Right kidney (tissue), 9 donors: ENCODE results near the gene OBSL1.

ENCODE experiments used
- DNase-seq: peaks from one replicate; pipeline ENCODE4 v3.0.0-alpha.2; 2016
- long read RNA-seq, 8 donors: transcript quantifications; one replicate each; lab custom pipeline, GENCODE V29; 2026

Gene OBSL1
- long read RNA-seq, donor 1, full-length matches to known transcripts, result 26 of 51 reads
- long read RNA-seq, donor 1, partial matches to known transcripts, result 25 of 51 reads
- long read RNA-seq, donor 1, other reads (novel, unspliced or antisense), result 0 of 51 reads
- long read RNA-seq, donor 2, full-length matches to known transcripts, result 10 of 16 reads
- long read RNA-seq, donor 2, partial matches to known transcripts, result 6 of 16 reads
- long read RNA-seq, donor 2, other reads (novel, unspliced or antisense), result 0 of 16 reads
- long read RNA-seq, donor 3, partial matches to known transcripts, result 12 of 25 reads
- long read RNA-seq, donor 3, other reads (novel, unspliced or antisense), result 0 of 25 reads
- long read RNA-seq, donor 4, full-length matches to known transcripts, result 15 of 69 reads
- long read RNA-seq, donor 4, partial matches to known transcripts, result 54 of 69 reads
- long read RNA-seq, donor 4, other reads (novel, unspliced or antisense), result 0 of 69 reads
- long read RNA-seq, donor 5, full-length matches to known transcripts, result 25 of 69 reads
- long read RNA-seq, donor 5, partial matches to known transcripts, result 44 of 69 reads
- long read RNA-seq, donor 5, other reads (novel, unspliced or antisense), result 0 of 69 reads
- long read RNA-seq, donor 6, transcript OBSL1-202 (9 exons, 3,297 nt), result major isoform, 10 of 28 reads
- long read RNA-seq, donor 6, partial matches to known transcripts, result 15 of 28 reads
- long read RNA-seq, donor 6, other reads (novel, unspliced or antisense), result 0 of 28 reads
- long read RNA-seq, donor 7, transcript OBSL1-210 (2 exons, 625 nt), result minor isoform, 8 of 82 reads
- long read RNA-seq, donor 7, transcript OBSL1-202 (9 exons, 3,297 nt), result major isoform, 13 of 82 reads
- long read RNA-seq, donor 7, partial matches to known transcripts, result 54 of 82 reads
- long read RNA-seq, donor 7, other reads (novel, unspliced or antisense), result 0 of 82 reads
- long read RNA-seq, donor 8, full-length matches to known transcripts, result 17 of 42 reads
- long read RNA-seq, donor 8, partial matches to known transcripts, result 25 of 42 reads
- long read RNA-seq, donor 8, other reads (novel, unspliced or antisense), result 0 of 42 reads

DNA sequence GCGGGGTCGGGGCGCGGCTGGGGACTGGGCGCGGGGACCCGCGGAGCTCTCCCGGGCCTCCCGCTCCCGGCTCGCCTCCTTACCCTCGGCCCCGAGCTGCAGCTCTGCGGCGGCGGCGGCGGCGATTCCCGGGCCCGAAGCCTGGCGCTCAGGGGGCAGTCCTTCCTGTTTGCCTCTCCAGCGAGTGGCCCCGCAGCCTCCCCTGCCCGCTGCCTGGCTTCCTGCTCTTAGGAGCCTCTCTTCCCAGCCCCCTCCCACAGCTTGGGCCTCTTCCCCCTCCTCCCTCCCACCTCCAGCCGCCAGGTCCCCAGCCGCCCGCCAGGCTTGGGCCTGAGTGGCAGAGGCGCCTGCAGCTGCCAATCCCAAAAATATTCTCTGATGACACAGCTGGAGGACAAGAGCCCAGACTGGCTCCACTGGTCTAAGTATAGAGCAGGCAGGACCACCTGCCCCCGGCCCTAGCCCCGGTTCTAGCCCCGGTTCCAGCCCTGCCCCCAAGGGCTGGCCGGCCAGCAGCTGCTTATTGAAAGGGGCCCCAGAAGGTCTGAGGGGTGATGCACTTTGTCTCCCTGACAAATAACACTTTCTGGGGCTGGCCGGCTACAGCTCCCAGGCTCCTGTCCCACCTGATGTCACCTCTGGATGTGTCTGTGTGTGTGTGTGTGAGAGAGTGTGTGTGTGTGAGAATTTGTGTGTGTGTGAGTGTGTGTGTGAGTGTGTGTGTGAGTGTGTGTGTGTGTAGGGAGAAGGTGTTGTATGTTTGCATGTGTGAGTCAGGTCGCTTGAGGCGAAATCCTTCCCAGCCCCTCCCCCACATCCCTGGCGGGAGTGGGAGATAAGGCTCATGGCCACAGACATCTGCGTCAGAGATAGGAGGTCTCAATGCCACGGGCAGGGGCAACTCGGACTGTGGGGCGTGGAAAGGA, at the start of gene OBSL1:
Gene OBSL1 (minus strand): TSS at position 229 of the 926 bp plus-strand sequence. CDS start 307 bp downstream, outside the sequence.
- peak; percentile 77 for DNase-seq

DNA sequence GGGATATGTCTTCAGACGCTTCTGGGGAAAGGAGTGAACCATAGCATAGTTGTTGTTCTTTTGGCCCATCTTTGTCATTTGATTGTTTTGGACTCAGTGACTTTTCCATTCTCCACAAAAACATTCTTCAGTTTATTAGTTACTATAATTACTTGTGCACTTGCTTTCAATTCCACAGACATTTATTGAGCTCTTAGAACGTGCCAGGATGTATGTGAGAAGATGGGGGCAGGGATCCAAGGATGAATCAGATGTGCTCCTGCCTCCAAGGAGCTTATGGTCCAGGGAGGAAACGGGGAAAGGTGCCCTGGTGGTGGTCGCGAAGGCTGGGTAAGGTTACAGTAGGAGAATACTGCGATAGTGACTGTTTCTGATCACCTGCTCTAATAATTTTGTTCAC, 49.2 kb upstream of the OBSL1 start:
- no peak for DNase-seq

DNA sequence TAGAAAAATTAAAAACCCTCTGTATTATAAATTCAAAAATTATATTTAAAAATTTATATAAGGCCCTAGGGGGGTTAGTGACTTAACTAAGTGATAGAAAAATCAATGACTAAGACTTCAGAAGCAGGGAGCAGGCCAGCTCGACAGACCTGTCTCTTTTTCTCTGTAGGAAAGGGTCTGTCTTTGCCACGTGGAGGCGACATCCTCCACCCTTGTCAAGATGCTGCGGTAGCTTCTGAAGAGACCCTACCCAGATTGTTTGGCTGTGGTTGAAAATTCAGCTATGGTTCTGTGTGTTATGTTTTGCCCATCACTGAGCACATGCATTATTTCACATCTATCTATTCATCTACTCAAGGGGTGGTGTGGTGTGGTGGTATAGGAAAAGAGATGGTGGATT, 47.9 kb upstream of the OBSL1 start:
- no peak for DNase-seq

DNA sequence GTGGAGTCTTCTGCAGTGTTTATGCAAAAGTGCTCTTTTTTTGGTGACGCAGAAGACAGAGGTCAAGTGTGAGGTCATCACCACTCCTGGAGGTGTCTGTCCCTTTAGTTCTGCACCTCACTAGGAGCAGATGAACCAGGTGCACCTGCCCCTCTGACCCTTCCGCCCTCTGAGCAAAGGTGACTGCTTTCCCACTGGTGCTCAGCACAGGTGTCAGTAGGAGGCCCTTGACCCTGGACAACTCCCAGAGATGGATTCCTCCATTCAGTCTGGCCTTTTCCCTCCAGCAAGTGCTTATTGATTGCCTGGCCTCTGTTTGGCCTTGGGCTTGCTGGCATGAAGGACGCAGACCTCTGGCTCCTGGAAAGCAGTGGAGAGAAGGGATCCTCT, 47.4 kb upstream of the OBSL1 start:
- no peak for DNase-seq

DNA sequence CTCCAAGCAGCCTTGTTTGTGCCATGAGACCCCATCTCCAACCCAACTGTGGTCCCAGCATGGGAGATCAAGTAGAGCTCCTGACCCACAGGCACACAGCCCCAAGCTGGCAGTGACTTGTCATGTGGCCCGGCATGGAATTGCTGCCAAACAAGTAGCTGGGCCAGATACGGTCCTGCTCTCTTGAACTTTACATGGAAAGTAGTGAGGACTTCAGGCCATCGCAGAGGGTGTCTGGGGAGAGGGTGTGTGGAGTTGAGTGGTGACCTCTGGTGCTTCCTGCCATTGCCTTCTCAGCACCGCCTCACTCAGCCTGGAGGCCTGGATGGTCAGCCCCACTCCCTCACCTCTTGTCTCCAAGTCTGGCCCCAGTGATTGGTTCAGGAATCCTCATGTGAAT, 45.2 kb upstream of the OBSL1 start:
- DNase-seq, result no peak

DNA sequence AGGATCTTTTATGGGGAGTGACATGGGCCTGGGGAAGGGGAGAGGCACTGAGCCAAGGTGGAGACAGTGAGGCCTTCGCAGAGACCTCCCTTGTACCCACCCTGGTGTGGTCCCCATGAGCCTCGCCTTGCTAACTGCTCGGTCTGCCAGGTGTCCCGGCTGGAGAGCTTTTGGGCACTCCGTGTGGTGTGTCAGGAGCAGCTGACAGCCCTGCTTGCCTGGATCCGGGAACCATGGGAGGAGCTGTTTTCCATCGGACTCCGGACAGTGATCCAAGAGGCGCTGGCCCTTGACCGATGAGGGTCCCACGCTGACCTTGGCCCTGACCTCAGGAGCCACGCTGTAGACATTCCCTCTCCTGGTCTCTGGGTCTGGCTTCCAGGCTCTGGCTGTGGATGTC, 44.6 kb upstream of the OBSL1 start:
- no peak for DNase-seq

DNA sequence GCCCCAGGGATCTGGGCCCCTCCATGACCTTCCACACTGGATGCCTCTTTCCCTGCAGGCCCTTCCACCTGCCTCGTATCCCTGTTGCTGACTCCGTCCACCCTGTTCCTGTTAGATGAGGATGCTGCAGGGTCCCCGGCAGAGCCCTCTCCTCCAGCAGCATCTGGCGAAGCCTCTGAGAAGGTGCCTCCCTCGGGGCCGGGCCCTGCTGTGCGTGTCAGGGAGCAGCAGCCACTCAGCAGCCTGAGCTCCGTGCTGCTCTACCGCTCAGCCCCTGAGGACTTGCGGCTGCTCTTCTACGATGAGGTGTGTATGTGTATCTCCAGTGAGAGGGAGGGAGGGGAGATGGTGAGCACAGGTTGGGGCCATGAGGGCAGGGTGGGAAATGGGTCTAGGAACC, 43.7 kb upstream of the OBSL1 start:
- DNase-seq, result no peak

DNA sequence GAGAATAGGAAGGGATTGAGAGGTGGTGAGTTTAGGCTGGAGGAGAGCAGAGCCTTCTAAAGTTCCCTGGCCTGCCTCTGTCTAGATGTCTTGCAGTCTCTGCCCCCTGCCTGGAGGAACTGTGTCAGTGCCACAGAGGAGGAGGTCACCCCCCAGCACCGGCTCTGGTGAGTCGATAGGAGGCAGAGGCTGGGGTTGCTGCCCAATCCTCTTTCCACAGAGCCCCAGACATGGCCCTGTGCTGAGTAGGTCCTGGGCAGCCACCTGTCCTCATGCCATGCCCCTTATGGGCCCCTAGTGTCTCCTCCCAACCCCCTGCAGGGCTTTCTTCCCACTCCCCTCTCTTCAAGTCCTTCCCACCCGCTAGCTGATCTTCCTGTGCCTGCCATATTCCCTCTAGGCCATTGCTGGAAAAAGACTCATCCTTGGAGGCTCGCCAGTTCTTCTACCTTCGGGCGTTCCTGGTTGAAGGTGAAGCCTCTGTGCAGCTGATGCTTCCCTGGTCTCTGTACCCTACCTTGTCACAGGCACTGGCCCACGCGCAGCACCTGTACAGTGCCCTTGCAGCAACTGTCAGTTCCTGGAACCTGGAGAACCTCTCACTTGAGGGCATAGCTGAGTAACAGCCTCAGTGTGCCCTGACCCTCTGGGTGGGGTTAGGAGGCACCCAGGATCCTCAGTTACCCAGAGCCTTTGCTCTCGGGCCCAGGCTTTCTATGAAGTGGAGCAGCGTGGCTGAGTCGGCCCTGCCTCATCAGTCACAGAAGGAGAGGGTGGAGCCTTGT, 42.9 kb upstream of the OBSL1 start:
- DNase-seq, result no peak

DNA sequence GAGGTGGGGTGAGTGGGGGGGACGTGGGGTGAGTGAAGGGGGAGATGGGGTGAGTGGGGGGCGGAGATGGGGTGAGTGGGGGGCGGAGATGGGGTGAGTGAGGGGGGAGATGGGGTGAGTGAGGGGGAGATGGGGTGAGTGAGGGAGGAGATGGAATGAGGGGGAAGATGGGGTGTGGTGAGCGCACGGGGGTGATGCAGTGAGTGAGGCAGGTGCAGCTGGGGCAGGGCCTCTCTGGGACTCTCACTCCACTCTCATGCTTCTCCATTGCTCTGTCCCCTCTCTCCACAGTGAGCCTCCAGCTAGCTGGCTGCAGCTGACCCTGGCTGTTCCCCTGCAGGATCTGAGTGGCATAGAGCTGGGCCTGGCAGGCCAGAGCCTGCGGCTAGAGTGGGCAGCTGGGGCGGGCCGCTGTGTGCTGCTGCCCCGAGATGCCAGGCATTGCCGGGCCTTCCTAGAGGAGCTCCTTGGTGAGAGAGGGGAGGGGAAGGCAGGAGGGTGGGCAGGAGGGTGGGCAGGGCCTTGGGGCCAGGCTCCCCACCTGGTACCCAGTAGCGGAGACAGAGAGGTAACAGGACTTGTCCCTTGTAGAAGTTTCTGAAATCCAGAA, 42.2 kb upstream of the OBSL1 start:
- DNase-seq, result no peak

DNA sequence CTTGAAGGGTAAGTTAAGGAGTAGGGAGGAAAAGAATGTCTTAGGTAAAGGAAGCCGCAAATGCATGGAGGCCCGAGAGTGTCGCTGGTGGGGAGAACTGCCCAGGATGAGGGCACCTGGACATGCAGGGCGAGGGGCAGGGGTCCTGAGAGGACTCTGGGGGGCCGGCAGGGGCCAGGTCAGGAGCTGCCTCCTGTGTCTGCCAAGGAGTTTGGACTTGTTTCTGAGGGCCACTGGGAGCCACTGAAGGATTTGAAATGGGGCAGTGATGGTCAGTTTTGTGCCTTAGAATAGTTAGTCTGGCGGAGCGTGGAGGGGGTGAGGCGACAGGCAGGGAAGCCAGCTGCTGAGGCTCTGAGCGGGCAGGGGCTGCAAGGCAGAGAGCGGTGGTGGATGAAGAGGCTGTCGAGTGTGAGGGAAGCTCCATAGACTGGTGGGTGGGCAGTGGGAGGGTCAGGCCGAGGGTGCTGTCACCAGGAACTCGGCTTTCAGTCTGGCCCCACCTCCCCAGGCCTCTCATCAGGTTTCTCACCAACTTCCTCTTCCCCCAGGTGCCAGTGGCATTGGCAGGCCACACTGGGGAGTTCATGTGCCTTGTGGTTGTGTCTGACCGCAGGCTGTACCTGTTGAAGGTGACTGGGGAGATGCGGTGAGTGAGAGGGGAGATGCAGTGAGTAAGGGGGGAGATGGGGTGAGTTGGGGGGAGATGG, 41.4 kb upstream of the OBSL1 start:
- DNase-seq, result no peak

DNA sequence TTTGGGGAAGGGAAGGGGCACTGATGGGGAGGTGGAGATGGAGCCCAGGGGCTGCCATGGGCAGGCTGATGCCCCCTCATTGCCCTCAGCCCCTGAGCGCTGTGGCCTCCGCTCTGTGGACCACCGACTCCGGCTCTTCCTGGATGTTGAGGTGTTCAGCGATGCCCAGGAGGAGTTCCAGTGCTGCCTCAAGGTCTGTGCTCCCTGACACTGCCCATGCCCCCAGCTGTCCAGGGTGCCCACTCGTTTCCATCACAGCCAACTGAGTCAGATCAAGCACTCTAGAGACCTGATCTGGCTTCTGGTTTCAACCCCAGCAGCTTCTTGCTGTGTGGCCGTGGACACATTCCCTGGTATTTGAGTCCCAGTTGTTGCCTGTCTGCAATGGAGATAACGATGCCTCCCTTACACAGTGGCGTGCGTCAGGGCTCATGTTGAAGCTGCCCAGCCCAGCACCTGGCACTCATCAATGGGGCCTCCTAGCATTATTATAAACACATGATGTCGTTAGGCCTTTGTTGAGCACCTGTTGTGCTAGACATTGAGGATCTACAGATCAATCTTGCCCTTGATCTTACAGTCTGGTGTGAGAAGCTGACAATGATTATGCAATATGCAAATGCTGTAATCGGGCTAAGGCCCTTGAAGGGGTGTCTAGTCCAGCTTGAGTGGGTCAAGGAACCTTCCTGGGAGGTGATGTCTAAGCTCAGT, 40.7 kb upstream of the OBSL1 start:
- no peak for DNase-seq

DNA sequence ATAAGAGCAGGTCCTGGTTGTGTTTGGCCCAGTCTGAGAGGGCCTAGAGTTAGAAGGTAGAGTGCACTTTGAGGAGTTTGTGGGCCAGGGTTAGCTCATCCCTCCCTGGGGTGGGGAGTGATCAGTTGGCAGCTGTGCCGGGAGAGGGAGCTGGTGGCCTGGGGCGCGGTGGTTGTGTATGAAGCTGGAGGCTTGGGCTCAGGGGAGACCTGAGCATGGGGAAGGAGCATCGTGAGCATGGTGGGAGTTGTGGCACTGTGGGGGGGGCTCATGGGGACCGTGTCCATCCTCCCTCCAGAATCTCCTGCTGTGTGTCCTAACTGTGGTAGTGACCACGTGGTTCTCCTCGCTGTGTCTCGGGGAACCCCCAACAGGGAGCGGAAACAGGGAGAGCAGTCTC, 40.0 kb upstream of the OBSL1 start:
- no peak for DNase-seq

DNA sequence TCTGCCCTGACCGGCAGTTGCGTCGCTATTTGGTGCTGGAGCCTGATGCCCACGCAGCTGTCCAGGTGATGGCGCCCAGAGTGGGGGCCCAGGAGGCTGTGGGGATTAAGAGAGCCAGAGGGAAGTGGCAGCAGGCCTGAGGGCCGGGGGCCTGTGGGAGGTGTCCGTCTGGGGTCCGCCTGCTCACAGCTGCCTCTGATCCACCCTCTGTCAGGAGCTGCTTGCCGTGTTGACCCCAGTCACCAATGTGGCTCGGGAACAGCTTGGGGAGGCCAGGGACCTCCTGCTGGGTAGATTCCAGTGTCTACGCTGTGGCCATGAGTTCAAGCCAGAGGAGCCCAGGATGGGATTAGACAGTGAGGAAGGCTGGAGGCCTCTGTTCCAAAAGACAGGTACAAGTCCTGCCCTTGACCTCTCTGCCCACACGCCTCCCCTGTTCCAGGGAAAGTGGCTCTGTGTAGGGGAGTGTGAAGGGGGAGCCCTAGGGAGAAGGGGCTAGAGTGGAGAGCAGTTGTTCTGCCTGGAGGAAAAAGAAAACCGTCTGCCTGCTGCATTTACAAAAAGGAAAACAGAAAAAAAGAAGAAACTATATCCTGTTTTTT, 37.9 kb upstream of the OBSL1 start:
- no peak for DNase-seq

DNA sequence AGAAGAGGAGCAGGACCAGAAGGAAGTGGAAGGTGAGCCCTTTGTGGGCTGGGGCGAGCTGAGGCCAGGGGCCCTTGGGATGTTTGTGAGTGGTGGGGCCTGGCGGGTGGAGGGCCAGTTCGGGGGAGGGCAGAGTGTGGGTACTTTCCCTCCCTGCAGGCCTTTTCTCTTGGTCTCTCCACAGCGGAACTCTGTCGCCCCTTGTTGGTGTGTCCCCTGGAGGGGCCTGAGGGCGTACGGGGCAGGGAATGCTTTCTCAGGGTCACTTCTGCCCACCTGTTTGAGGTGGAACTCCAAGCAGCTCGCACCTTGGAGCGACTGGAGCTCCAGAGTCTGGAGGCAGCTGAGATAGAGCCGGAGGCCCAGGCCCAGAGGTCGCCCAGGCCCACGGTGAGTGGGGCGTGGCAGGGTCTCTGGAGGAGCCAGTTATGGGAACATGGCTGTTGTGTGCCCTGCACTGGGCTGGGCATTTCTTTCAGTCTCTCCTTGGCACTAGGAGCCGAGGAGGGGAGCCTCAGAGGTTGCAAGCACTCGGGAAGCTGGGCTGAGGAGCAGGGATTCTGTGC, 37.1 kb upstream of the OBSL1 start:
- DNase-seq, result no peak

DNA sequence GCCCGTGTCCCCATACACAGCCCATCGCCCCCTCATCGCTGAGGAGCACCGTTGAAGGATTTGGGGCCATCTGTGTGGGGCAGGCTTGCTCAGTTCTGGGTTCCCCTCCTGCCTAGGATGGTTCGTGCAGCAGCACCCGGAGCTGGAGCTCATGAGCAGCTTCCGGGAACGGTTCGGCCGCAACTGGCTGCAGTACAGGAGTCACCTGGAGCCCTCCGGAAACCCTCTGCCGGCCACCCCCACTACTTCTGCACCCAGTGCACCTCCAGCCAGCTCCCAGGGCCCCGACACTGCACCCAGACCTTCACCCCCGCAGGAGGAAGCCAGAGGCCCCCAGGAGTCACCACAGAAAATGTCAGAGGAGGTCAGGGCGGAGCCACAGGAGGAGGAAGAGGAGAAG, 36.6 kb upstream of the OBSL1 start:
- no peak for DNase-seq

DNA sequence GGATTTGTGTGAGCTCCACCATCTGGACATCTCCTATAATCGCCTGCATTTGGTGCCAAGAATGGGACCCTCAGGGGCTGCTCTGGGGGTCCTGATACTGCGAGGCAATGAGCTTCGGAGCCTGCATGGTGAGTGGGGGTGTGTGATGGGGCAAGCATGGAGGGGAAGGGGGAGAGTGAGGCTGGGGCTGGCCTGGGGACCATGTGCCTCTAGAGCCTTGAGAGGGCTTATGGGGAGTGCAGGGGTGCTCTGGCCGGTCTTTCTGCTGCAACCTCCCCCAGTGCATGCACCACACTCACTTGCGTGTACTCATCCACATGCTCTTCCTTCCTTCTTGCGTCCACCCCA, 34.2 kb upstream of the OBSL1 start:
- no peak for DNase-seq

DNA sequence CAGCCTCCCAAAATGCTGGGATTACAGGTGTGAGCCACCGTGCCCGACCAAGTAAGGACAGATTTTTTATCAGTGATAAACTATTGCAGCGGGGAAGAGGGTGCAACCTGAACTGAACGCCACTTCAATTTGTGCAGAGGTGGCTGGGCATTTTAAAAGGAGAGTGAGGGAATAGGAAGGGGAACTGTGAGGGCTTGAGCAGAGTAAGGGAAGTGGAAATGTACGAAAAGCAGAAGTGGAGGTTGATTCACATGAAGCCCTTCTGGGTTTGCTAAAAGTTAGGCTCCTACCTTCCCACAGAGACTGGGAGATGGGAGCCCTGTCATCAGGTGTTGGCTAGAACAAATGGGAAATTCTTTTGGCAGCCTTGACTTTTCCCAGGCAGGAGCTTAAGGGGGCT, 32.4 kb upstream of the OBSL1 start:
- DNase-seq, result no peak

DNA sequence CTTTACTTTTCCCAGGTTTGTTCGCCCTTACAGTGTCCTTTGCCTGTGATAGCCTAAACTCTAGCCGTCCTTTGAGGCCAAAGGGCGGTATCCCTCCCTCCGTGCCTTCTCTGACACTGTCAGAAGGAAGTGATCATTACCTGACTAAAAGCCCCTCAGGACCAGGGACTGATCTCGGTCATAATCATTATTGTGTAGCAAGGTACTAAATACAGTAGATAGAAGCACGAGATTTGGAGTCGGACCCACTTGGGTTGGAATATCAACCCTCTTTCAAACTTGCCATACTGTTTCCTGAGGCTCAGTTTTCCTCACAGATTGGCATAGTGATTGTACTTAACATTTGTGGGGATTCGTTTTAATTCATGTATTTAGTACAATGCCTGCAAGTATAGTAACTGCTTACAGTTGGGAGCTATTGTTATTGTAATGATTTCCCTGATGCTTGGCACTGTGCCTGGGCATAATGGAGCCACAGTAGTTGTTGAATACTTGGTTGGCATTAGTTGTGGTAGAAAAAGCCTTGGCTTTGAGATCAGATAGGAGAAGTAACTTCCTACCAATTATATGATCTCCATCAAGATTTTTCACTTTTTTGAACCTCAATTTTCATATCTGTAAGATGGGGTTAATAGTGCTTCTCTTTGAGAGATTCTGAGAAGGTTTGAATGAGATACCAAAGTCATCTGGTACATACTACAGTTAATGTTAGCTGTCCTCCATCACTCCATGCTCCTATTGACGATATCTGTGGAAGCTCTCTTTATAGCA, 27.2 kb upstream of the OBSL1 start:
- no peak for DNase-seq
